B cell (primary cell): ENCODE results near the gene OR5M8.

ENCODE experiments used
- CTCF ChIP-seq: fragments of 200-600 bp; IDR thresholded peaks from one replicate; pipeline ENCODE4 v1.8.0; 2022; ENCODE audit warnings: antibody characterized with exemption, mild to moderate bottlenecking
- EZH2 ChIP-seq: IDR thresholded peaks from 2 replicates; pipeline ENCODE4 v1.6.1; 2012; ENCODE audit warnings: borderline replicate concordance, low read depth, mild to moderate bottlenecking, moderate library complexity, low read length; ENCODE audit not compliant: insufficient read depth, poor library complexity, severe bottlenecking

DNA sequence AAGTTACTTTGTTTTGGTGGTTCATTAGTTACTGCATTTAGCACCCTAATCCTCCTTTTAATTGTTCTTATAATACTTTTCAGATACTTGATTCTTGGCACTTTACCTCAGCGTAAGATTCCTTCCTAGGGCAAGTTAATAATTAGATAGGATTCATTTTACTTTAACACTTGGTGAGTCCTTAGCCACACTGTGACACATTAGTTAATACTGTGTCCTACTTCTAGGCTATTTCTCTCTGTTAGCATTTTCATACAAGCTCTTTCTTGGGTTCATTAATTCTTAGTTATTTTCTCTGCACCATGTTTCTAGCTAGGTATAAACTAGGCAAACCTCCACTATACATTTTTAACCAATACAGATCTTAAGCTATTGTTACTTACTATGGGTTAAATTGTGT is 34.1 kb downstream of the OR5M8 start:
- no peak for TF ChIP-seq CTCF
- no peak for TF ChIP-seq EZH2
